H1 (cell line): ENCODE measurements around the gene CCDC110. TPM values are rescaled to one million over a fixed set of nuclear protein-coding genes. Genes with fewer than 3 reads are reported as not detected.

Experiments
- CTCF ChIA-PET: fragments of 300-600 bp; sonication (Branson Sonifier 250); formaldehyde crosslinking; loops from one replicate; lab custom pipeline; 2021; ENCODE audit not compliant: partially characterized antibody; lab: Charles Lee
- POLR2A ChIA-PET: fragments of 300-600 bp; sonication (Branson Sonifier 250); formaldehyde crosslinking; loops from one replicate; lab custom pipeline; 2021; ENCODE audit warnings: inconsistent platforms; ENCODE audit not compliant: partially characterized antibody; lab: Charles Lee
- DNase-seq, 2 experiments: peaks; one replicate each; pipeline versions ENCODE4 v3.0.0 to v3.0.0-alpha.2; 2010 to 2022; ENCODE audit warnings: low spot score in 2 of 2, low read depth in 1 of 2, mixed read lengths in 1 of 2
- FAIRE-seq: peaks from 2 replicates; lab custom pipeline; 2011; peaks lifted over from hg19 to GRCh38; lab: Jason Lieb, UNC
- H2AFZ ChIP-seq: 2 replicates; pipeline ENCODE4 v1.8.1; 2012; ENCODE audit warnings: low read length, inconsistent platforms
- H2AK5ac ChIP-seq: 2 replicates; pipeline ENCODE4 v1.6.1; 2013; ENCODE audit warnings: low read depth, low read length
- H2BK120ac ChIP-seq: replicated peaks from 2 replicates; pipeline ENCODE3; 2013; ENCODE audit warnings: low read depth, low read length, inconsistent platforms
- H2BK12ac ChIP-seq: 2 replicates; pipeline ENCODE4 v1.6.1; 2013; ENCODE audit warnings: low read depth, low read length
- H2BK15ac ChIP-seq: 2 replicates; pipeline ENCODE4 v1.6.1; 2013; ENCODE audit warnings: low read length
- H2BK20ac ChIP-seq: 2 replicates; pipeline ENCODE4 v1.6.1; 2013; ENCODE audit warnings: low read length
- H2BK5ac ChIP-seq: 2 replicates; pipeline ENCODE4 v1.6.1; 2013; ENCODE audit warnings: low read depth, low read length
- H3K14ac ChIP-seq: 2 replicates; pipeline ENCODE4 v1.6.1; 2013; ENCODE audit warnings: inconsistent platforms; ENCODE audit not compliant: insufficient read length
- H3K18ac ChIP-seq: 2 replicates; pipeline ENCODE4 v1.6.1; 2013; ENCODE audit warnings: low read length; ENCODE audit errors: extremely low read depth
- H3K23ac ChIP-seq: 2 replicates; pipeline ENCODE4 v1.6.1; 2013; ENCODE audit warnings: inconsistent platforms; ENCODE audit not compliant: insufficient read length
- H3K23me2 ChIP-seq: 2 replicates; pipeline ENCODE4 v1.6.1; 2013; ENCODE audit warnings: low read depth, low read length
- H3K27ac ChIP-seq: 2 replicates; pipeline ENCODE4 v1.6.1; 2011; ENCODE audit warnings: low read depth, low read length, inconsistent platforms
- H3K27me3 ChIP-seq, 4 experiments: replicated peaks in 1 of 4; 1 replicate in 1 of 4; 2 replicates in 3 of 4; pipeline versions ENCODE4 v1.6.1 to v1.8.1; 2011 to 2013; ENCODE audit warnings: low read length in 3 of 4, mild to moderate bottlenecking in 3 of 4, inconsistent platforms in 2 of 4, mixed read lengths in 2 of 4, moderate library complexity in 1 of 4; ENCODE audit not compliant: control insufficient read depth in 3 of 4, insufficient read depth in 3 of 4; ENCODE audit errors: extremely low read depth in 1 of 4
- H3K36me3 ChIP-seq, 4 experiments: 2 replicates each; pipeline versions ENCODE4 v1.6.1 to v1.8.1; 2011 to 2013; ENCODE audit warnings: mild to moderate bottlenecking in 4 of 4, low read length in 3 of 4, moderate library complexity in 2 of 4, control low read depth in 1 of 4, inconsistent platforms in 1 of 4; ENCODE audit not compliant: insufficient read depth in 4 of 4, control insufficient read depth in 2 of 4
- H3K4ac ChIP-seq: replicated peaks from 2 replicates; pipeline ENCODE3; 2013; ENCODE audit warnings: low read length, low read depth, mixed read lengths, inconsistent platforms; ENCODE audit not compliant: insufficient read length
- H3K4me1 ChIP-seq, 4 experiments: replicated peaks in 1 of 4; 1 replicate in 1 of 4; 2 replicates in 3 of 4; pipeline versions ENCODE4 v1.6.1 to v1.8.1; 2011 to 2013; ENCODE audit warnings: low read length in 3 of 4, inconsistent platforms in 2 of 4, mixed read lengths in 1 of 4; ENCODE audit not compliant: insufficient read depth in 4 of 4, control insufficient read depth in 3 of 4
- H3K4me2 ChIP-seq, 2 experiments: 2 replicates each; pipeline versions ENCODE4 v1.6.1 to v1.8.1; 2011 to 2013; ENCODE audit warnings: low read depth in 2 of 2, low read length in 2 of 2, control low read depth in 1 of 2, inconsistent platforms in 1 of 2, mild to moderate bottlenecking in 1 of 2; ENCODE audit not compliant: insufficient read depth in 1 of 2
- H3K4me3 ChIP-seq, 4 experiments: fragments of 200-600, 300-600 bp in 1 of 4; sonication (generic), shearing (Covaris generic), sonication (Bioruptor Twin) in 1 of 4; 2 replicates each; pipeline versions ENCODE4 v1.5.1 to v1.8.1; 2011 to 2016; ENCODE audit warnings: low read length in 4 of 4, low read depth in 3 of 4, control low read depth in 2 of 4, inconsistent platforms in 2 of 4, mild to moderate bottlenecking in 2 of 4, mixed read lengths in 1 of 4, moderate library complexity in 1 of 4; ENCODE audit not compliant: insufficient read depth in 2 of 4; ENCODE audit errors: extremely low read depth in 1 of 4
- H3K56ac ChIP-seq: replicated peaks from 2 replicates; pipeline ENCODE3; 2013; ENCODE audit warnings: low read depth, mild to moderate bottlenecking, mixed read lengths, low read length, inconsistent platforms; ENCODE audit not compliant: insufficient read length
- H3K79me1 ChIP-seq: 2 replicates; pipeline ENCODE4 v1.6.1; 2013; ENCODE audit warnings: low read depth, low read length, control low read depth
- H3K79me2 ChIP-seq, 2 experiments: 2 replicates each; pipeline versions ENCODE4 v1.6.1 to v1.8.1; 2012 to 2013; ENCODE audit warnings: low read length in 2 of 2, mild to moderate bottlenecking in 2 of 2, inconsistent platforms in 1 of 2; ENCODE audit not compliant: insufficient read depth in 2 of 2, control insufficient read depth in 1 of 2
- H3K9ac ChIP-seq, 4 experiments: replicated peaks in 1 of 4; 1 replicate in 1 of 4; 2 replicates in 3 of 4; pipeline versions ENCODE4 v1.6.1 to v1.8.1; 2011 to 2013; ENCODE audit warnings: low read depth in 3 of 4, low read length in 3 of 4, control low read depth in 2 of 4, mild to moderate bottlenecking in 2 of 4, moderate library complexity in 2 of 4, inconsistent platforms in 1 of 4; ENCODE audit errors: extremely low read depth in 1 of 4
- H3K9me3 ChIP-seq, 2 experiments: 2 replicates each; pipeline versions ENCODE4 v1.6.1 to v1.8.1; 2012 to 2013; ENCODE audit warnings: mild to moderate bottlenecking in 2 of 2, moderate library complexity in 2 of 2, control low read depth in 1 of 2, inconsistent platforms in 1 of 2, low read depth in 1 of 2, low read length in 1 of 2, mixed read lengths in 1 of 2; ENCODE audit not compliant: insufficient read depth in 2 of 2
- H4K20me1 ChIP-seq, 2 experiments: replicated peaks in 1 of 2; 2 replicates each; pipeline versions ENCODE3 to v1.8.1; 2011 to 2013; ENCODE audit warnings: inconsistent platforms in 2 of 2, low read length in 2 of 2, mild to moderate bottlenecking in 1 of 2; ENCODE audit not compliant: insufficient read depth in 2 of 2, control insufficient read depth in 1 of 2
- H4K5ac ChIP-seq: 2 replicates; pipeline ENCODE4 v1.6.1; 2013; ENCODE audit warnings: low read length, low read depth, mixed read lengths, inconsistent platforms; ENCODE audit not compliant: insufficient read length
- H4K8ac ChIP-seq: 2 replicates; pipeline ENCODE4 v1.8.0; 2013; ENCODE audit warnings: mild to moderate bottlenecking, moderate library complexity, low read length, inconsistent platforms; ENCODE audit not compliant: insufficient read depth; ENCODE audit errors: extremely low read depth
- H4K91ac ChIP-seq: replicated peaks from 2 replicates; pipeline ENCODE3; 2013; ENCODE audit warnings: low read length, mixed read lengths, inconsistent platforms; ENCODE audit not compliant: insufficient read length
- BRCA1 ChIP-seq: IDR thresholded peaks from 2 replicates; pipeline ENCODE4 v1.6.1; 2012; ENCODE audit warnings: low read depth, low read length, improper control_type of control experiment
- CBX5 ChIP-seq: fragments of 300-800, 300-1000 bp; sonication (generic); IDR thresholded peaks from 2 replicates; pipeline ENCODE4 v1.7.1; 2016; ENCODE audit warnings: antibody characterized with exemption, low read length, low read depth
- EZH2 ChIP-seq: fragments of 200-600 bp; sonication (generic); IDR thresholded peaks from 2 replicates; pipeline ENCODE4 v1.7.1; 2012; ENCODE audit warnings: low read depth, mild to moderate bottlenecking, moderate library complexity, low read length, inconsistent platforms; ENCODE audit not compliant: severe bottlenecking
- HDAC2 ChIP-seq, 2 experiments: fragments of 300-600 bp in 1 of 2; sonication (generic) in 1 of 2; IDR thresholded peaks; 2 replicates each; pipeline ENCODE4 v1.6.1; 2011 to 2012; ENCODE audit warnings: low read depth in 2 of 2, low read length in 2 of 2, mild to moderate bottlenecking in 2 of 2, moderate library complexity in 2 of 2, borderline replicate concordance in 1 of 2, inconsistent platforms in 1 of 2
- MAX ChIP-seq: IDR thresholded peaks from 2 replicates; pipeline ENCODE4 v1.6.1; 2012; ENCODE audit warnings: inconsistent platforms
- PHF8 ChIP-seq: fragments of 200-600 bp; sonication (generic); conservative IDR thresholded peaks from 2 replicates; pipeline ENCODE4 v1.7.1; 2012; ENCODE audit warnings: low read depth, mild to moderate bottlenecking, inconsistent platforms, low read length, moderate library complexity
- POU5F1 ChIP-seq: IDR thresholded peaks from 2 replicates; pipeline ENCODE4 v1.6.1; 2011; ENCODE audit warnings: low read depth, mild to moderate bottlenecking, low read length, moderate library complexity
- RAD21 ChIP-seq, 2 experiments: IDR thresholded peaks in 1 of 2; conservative IDR thresholded peaks in 1 of 2; 2 replicates each; pipeline ENCODE4 v1.6.1; 2011; ENCODE audit warnings: low read depth in 2 of 2, low read length in 2 of 2, improper control_type of control experiment in 1 of 2, inconsistent platforms in 1 of 2, mild to moderate bottlenecking in 1 of 2, moderate library complexity in 1 of 2
- RXRA ChIP-seq: IDR thresholded peaks from 2 replicates; pipeline ENCODE4 v1.6.1; 2011; ENCODE audit warnings: low read depth, mild to moderate bottlenecking, low read length, moderate library complexity; ENCODE audit not compliant: insufficient read depth
- SAP30 ChIP-seq: fragments of 300-600 bp; sonication (generic); IDR thresholded peaks from 2 replicates; pipeline ENCODE4 v1.7.1; 2012; ENCODE audit warnings: low read length, moderate library complexity, mild to moderate bottlenecking, inconsistent platforms; ENCODE audit not compliant: insufficient read depth, insufficient replicate concordance
- SP2 ChIP-seq: IDR thresholded peaks from 2 replicates; pipeline ENCODE4 v1.6.1; 2012; ENCODE audit warnings: mild to moderate bottlenecking, low read length, inconsistent platforms
- TBP ChIP-seq: IDR thresholded peaks from 2 replicates; pipeline ENCODE4 v1.6.1; 2011; ENCODE audit warnings: low read depth, low read length, improper control_type of control experiment
- ZNF274 ChIP-seq: IDR thresholded peaks from 2 replicates; pipeline ENCODE4 v1.7.0; 2012; ENCODE audit warnings: low read length, borderline replicate concordance; ENCODE audit errors: extremely low read depth
- polyA plus RNA-seq, 7 experiments: library from polyadenylated mRNA; depleted of rRNA in 3 of 7; stranded (reverse) in 5 of 7; unstranded in 2 of 7; fragments of >200 nt in 5 of 7; fragments of 200-250 nt in 2 of 7; gene quantifications; 1 replicate in 5 of 7; 2 replicates in 1 of 7; 4 replicates in 1 of 7; pipeline versions ENCODE4 v1.2.1 to v1.2.3, GENCODE V29; 2011 to 2013; ENCODE audit warnings: missing spikeins in 2 of 7, mixed read lengths in 2 of 7
- total RNA-seq: library from RNA; stranded (reverse); fragmentation: NEBNext Ultra II Directional; extraction: Animal tissue kit (Norgen Biotek cat#: 25700); gene quantifications from 2 replicates; pipeline ENCODE4 v1.2.1, GENCODE V29; 2021
- TF ChIP-seq, protein P1 (sequence below): IDR thresholded peaks from 2 replicates; pipeline ENCODE4 v1.6.1; 2011; ENCODE audit warnings: low read length, improper control_type of control experiment

CCDC110 gene
- total and polyA plus RNA-seq, 2 of the 8 experiments (the other 6 are each of a cell fraction or from before 2014, with no cell fraction given) = 0.33 to 3.1 TPM

DNA sequence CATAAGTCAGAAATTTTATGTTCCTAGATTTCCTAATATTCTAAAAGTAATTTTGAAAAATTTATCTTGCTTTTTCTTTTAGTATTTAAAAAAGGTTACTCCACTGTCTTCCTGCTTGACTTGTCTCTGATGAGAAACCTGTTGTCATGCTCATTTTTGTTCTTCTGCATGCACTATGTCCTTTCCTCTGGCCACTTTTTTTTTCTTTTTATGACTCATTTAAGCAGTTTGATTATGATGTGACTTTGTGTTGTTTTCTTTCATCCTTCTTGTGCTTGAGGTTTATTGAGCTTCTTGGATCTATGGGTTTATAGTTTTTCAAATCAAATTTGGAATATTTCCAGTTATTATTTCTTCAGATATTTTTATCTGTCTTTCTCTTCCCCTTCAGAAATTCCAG lies 33.7 kb downstream of the CCDC110 start:
- H3K9me3 ChIP-seq = no peaks in the 10 kb centered on the region
- no peak for DNase-seq
- TF ChIP-seq ZNF274 = no peak
- no peak for TF ChIP-seq SP2
- no peak for TF ChIP-seq TBP
- TF ChIP-seq RXRA = no peak
- TF ChIP-seq HDAC2 (IDR thresholded peaks at IDR 0.05; ENCODE audit: borderline replicate concordance in 1 of 2, low read depth in 2 of 2, low read length in 2 of 2) = no peak
- TF ChIP-seq EZH2 = no peak
- TF ChIP-seq MAX = no peak
- TF ChIP-seq BRCA1 = no peak
- TF ChIP-seq CBX5 = no peak
- no peak for TF ChIP-seq RAD21 (IDR thresholded peaks at IDR 0.05 in 1 of 2, conservative IDR thresholded peaks at IDR 0.05 in 1 of 2; ENCODE audit: low read depth in 2 of 2, low read length in 2 of 2)
- TF ChIP-seq PHF8 = no peak
- TF ChIP-seq SAP30 = no peak
- TF ChIP-seq, protein P1, sequence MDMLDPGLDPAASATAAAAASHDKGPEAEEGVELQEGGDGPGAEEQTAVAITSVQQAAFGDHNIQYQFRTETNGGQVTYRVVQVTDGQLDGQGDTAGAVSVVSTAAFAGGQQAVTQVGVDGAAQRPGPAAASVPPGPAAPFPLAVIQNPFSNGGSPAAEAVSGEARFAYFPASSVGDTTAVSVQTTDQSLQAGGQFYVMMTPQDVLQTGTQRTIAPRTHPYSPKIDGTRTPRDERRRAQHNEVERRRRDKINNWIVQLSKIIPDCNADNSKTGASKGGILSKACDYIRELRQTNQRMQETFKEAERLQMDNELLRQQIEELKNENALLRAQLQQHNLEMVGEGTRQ = no peak
- no peak for TF ChIP-seq POU5F1

More for the DNA sequence above, 33.7 kb downstream of the CCDC110 start:
- Histone ChIP-seq H3K36me3 (no peaks in the 10 kb centered on the region), H3K27me3 (no peaks in the 10 kb centered on the region), H3K79me2 (no peaks in the 10 kb centered on the region), H3K56ac (no peak overlapping the region), H2BK120ac (no peak overlapping the region), H2BK12ac (no peak overlapping the region), H3K4me3 (no peak overlapping the region), H2BK15ac (no peak overlapping the region), H3K18ac (no peak overlapping the region), H3K4me2 (no peak overlapping the region), H4K91ac (no peak overlapping the region), H2AK5ac (no peak overlapping the region), H3K79me1 (no peaks in the 10 kb centered on the region), H3K4ac (no peak overlapping the region), H3K14ac (no peak overlapping the region), H3K9ac (no peak overlapping the region), H3K23me2 (no peaks in the 10 kb centered on the region), H3K27ac (no peak overlapping the region), H3K23ac (no peak overlapping the region), H3K4me1 (no peaks in the 10 kb centered on the region), H2AFZ (no peak overlapping the region), H2BK5ac (no peak overlapping the region), H4K20me1 (no peaks in the 10 kb centered on the region), H4K8ac (no peak overlapping the region), H2BK20ac (no peak overlapping the region), H4K5ac (no peak overlapping the region)
- ChIA-PET POLR2A (no interaction called here), CTCF (no interaction called here)
- FAIRE-seq = no peak
